SHP77 (cell line): ENCODE measurements around the gene TTC38.
"Not testable (repeated sequence)": the region's sequence is repeated elsewhere in the genome, so short reads cannot be mapped to it uniquely, and the experiment has no call there.

Experiments
- DNase-seq, 2 experiments: peaks; one replicate each; lab custom pipeline; 2025; lab: John Stamatoyannopoulos, UW

The TTC38 gene

GRCh38 chr22:46296257-46297150, 28.7 kb downstream of the TTC38 start, which contains the start of gene GTSE1:
GTSE1 (plus strand) TSS chr22:46296870; CDS start chr22:46297401, 531 bp downstream.
- peak; percentile 99 for DNase-seq

- DNase-seq = peak in 1 of 2 experiments; percentile 30
These were observed 29.5 kb downstream of the TTC38 start for GRCh38 chr22:46297151-46297812.

GRCh38 chr22:46299101-46299500, 31.3 kb downstream of the TTC38 start:
- no peak for DNase-seq

- DNase-seq = no peak
These were observed 32.7 kb downstream of the TTC38 start for GRCh38 chr22:46300491-46300890.

GRCh38 chr22:46303347-46303965, 35.6 kb downstream of the TTC38 start:
- no peak for DNase-seq

- no peak for DNase-seq
These were observed 40.6 kb downstream of the TTC38 start for GRCh38 chr22:46308283-46308988.

- no peak for DNase-seq
These were observed 41.8 kb downstream of the TTC38 start for GRCh38 chr22:46309526-46310085.

GRCh38 chr22:46312056-46312455, 44.2 kb downstream of the TTC38 start:
- no peak for DNase-seq

GRCh38 chr22:46312848-46313247, 45.0 kb downstream of the TTC38 start:
- DNase-seq = not testable (repeated sequence)

- no peak for DNase-seq
These were observed 48.2 kb downstream of the TTC38 start for GRCh38 chr22:46315976-46316375.

GRCh38 chr22:46317646-46318045, 49.8 kb downstream of the TTC38 start:
- DNase-seq = no peak

- DNase-seq = no peak
These were observed 50.8 kb downstream of the TTC38 start for GRCh38 chr22:46318576-46318975.

- no peak for DNase-seq
These were observed 51.5 kb downstream of the TTC38 start for GRCh38 chr22:46319319-46319718.

- no peak for DNase-seq
These were observed 52.4 kb downstream of the TTC38 start for GRCh38 chr22:46320166-46320710.

- DNase-seq = no peak
These were observed 53.0 kb downstream of the TTC38 start for GRCh38 chr22:46320716-46321386.

- DNase-seq = no peak
These were observed 54.9 kb downstream of the TTC38 start for GRCh38 chr22:46322711-46323110.

GRCh38 chr22:46323162-46323561, 55.4 kb downstream of the TTC38 start:
- no peak for DNase-seq

GRCh38 chr22:46326066-46326680, 58.4 kb downstream of the TTC38 start:
- DNase-seq = no peak

- no peak for DNase-seq
These were observed 60.1 kb downstream of the TTC38 start for GRCh38 chr22:46327691-46328465.

GRCh38 chr22:46328797-46329196, 61.0 kb downstream of the TTC38 start:
- no peak for DNase-seq
